IMR-90 (cell line): Measurements from ENCODE around the gene RAB30. TPM values are rescaled to one million over a fixed set of nuclear protein-coding genes. Genes with fewer than 3 reads are reported as not detected.

ENCODE experiments used
- ATAC-seq: fragments of 200-7000 bp; cut with Tn5 transposase; 2 replicates; pipeline ENCODE4 v1.9.1; 2020; ENCODE audit warnings: low read depth, mild to moderate bottlenecking, moderate library complexity
- BruUV-seq: library from RNA; stranded (reverse); fragments of 400-500 nt; replicated peaks from 2 replicates; lab custom pipeline; 2021; lab: Mats Ljungman, UMichigan
- CTCF ChIA-PET: fragments of 300-600 bp; formaldehyde crosslinking; extraction: SDS; loops from one replicate; lab custom pipeline; 2021; ENCODE audit warnings: antibody characterized with exemption; lab: Yijun Ruan, JAX
- POLR2A ChIA-PET: fragments of 300-600 bp; sonication (Branson Sonifier 250); formaldehyde crosslinking; loops from one replicate; lab custom pipeline; 2022; ENCODE audit warnings: antibody characterized with exemption; ENCODE audit not compliant: unreplicated experiment; lab: Charles Lee
- DNase-seq: peaks from one replicate; pipeline ENCODE4 v3.0.0; 2013
- H2AFZ ChIP-seq: replicated peaks from 2 replicates; pipeline ENCODE3; 2013; ENCODE audit warnings: low read length, mild to moderate bottlenecking; ENCODE audit not compliant: poor library complexity
- H2AK5ac ChIP-seq: 2 replicates; pipeline ENCODE4 v1.6.1; 2013; ENCODE audit warnings: low read depth, low read length, inconsistent platforms
- H2AK9ac ChIP-seq: replicated peaks from 2 replicates; pipeline ENCODE3; 2013; ENCODE audit warnings: mild to moderate bottlenecking, low read depth, low read length, moderate library complexity; ENCODE audit not compliant: poor library complexity
- H2BK120ac ChIP-seq: 2 replicates; pipeline ENCODE4 v1.6.1; 2013; ENCODE audit warnings: low read depth, low read length, inconsistent platforms
- H2BK15ac ChIP-seq: 3 replicates; pipeline ENCODE4 v1.6.1; 2013; ENCODE audit warnings: low read depth, low read length, inconsistent platforms
- H2BK20ac ChIP-seq: 2 replicates; pipeline ENCODE4 v1.6.1; 2013; ENCODE audit warnings: low read depth, mild to moderate bottlenecking, inconsistent platforms, low read length, moderate library complexity
- H2BK5ac ChIP-seq: 2 replicates; pipeline ENCODE4 v1.6.1; 2013; ENCODE audit warnings: mild to moderate bottlenecking, low read depth, low read length, inconsistent platforms; ENCODE audit not compliant: poor library complexity, severe bottlenecking
- H3K14ac ChIP-seq: replicated peaks from 2 replicates; pipeline ENCODE4 v1.6.1; 2013; ENCODE audit warnings: low read depth, low read length, inconsistent platforms
- H3K18ac ChIP-seq: 2 replicates; pipeline ENCODE4 v1.6.1; 2013; ENCODE audit warnings: low read depth, low read length, control low read depth
- H3K23ac ChIP-seq: 2 replicates; pipeline ENCODE4 v1.6.1; 2013; ENCODE audit warnings: low read depth, low read length, inconsistent platforms
- H3K27ac ChIP-seq: 2 replicates; pipeline ENCODE4 v1.5.1; 2013; ENCODE audit warnings: mild to moderate bottlenecking, control low read depth, low read length; ENCODE audit not compliant: insufficient read depth
- H3K27me3 ChIP-seq: 2 replicates; pipeline ENCODE4 v1.6.1; 2013; ENCODE audit warnings: low read length; ENCODE audit not compliant: control insufficient read depth, insufficient read depth
- H3K36me3 ChIP-seq: 2 replicates; pipeline ENCODE4 v1.6.1; 2013; ENCODE audit warnings: low read length, mixed read lengths; ENCODE audit not compliant: control insufficient read depth, insufficient read depth
- H3K4ac ChIP-seq: 2 replicates; pipeline ENCODE4 v1.6.1; 2013; ENCODE audit warnings: low read depth, low read length, inconsistent platforms
- H3K4me1 ChIP-seq: 2 replicates; pipeline ENCODE4 v1.6.1; 2013; ENCODE audit warnings: low read length, mixed read lengths; ENCODE audit not compliant: control insufficient read depth, insufficient read depth
- H3K4me2 ChIP-seq: 2 replicates; pipeline ENCODE4 v1.6.1; 2013; ENCODE audit warnings: low read depth, mild to moderate bottlenecking, control low read depth, low read length, moderate library complexity
- H3K4me3 ChIP-seq: 2 replicates; pipeline ENCODE4 v1.5.1; 2013; ENCODE audit warnings: low read depth, mild to moderate bottlenecking, control low read depth, low read length, moderate library complexity; ENCODE audit not compliant: insufficient read depth
- H3K56ac ChIP-seq: 2 replicates; pipeline ENCODE4 v1.6.1; 2013; ENCODE audit warnings: low read length, inconsistent platforms; ENCODE audit not compliant: insufficient read depth; ENCODE audit errors: extremely low read depth
- H3K79me1 ChIP-seq, 2 experiments: 2 replicates each; pipeline ENCODE4 v1.6.1; 2013; ENCODE audit warnings: low read length in 2 of 2, inconsistent platforms in 1 of 2, low read depth in 1 of 2
- H3K9ac ChIP-seq: 2 replicates; pipeline ENCODE4 v1.6.1; 2013; ENCODE audit warnings: low read depth, low read length, control low read depth
- H3K9me1 ChIP-seq: 2 replicates; pipeline ENCODE4 v1.6.1; 2013; ENCODE audit warnings: low read length, inconsistent platforms; ENCODE audit not compliant: insufficient read depth
- H3K9me3 ChIP-seq: 2 replicates; pipeline ENCODE4 v1.6.1; 2013; ENCODE audit warnings: low read length; ENCODE audit not compliant: control insufficient read depth, insufficient read depth
- H4K20me1 ChIP-seq: 2 replicates; pipeline ENCODE4 v1.6.1; 2013; ENCODE audit warnings: low read length, inconsistent platforms; ENCODE audit not compliant: insufficient read depth
- H4K5ac ChIP-seq: 2 replicates; pipeline ENCODE4 v1.6.1; 2013; ENCODE audit warnings: mild to moderate bottlenecking, low read depth, low read length, control low read depth
- H4K8ac ChIP-seq, 2 experiments: 2 replicates each; pipeline ENCODE4 v1.6.1; 2013; ENCODE audit warnings: low read depth in 2 of 2, low read length in 2 of 2, control low read depth in 1 of 2, inconsistent platforms in 1 of 2
- H4K91ac ChIP-seq: 2 replicates; pipeline ENCODE4 v1.6.1; 2013; ENCODE audit warnings: low read depth, low read length, inconsistent platforms; ENCODE audit not compliant: insufficient read depth
- BHLHE40 ChIP-seq: fragments of 150-350 bp; IDR thresholded peaks from 2 replicates; pipeline ENCODE4 v1.6.1; 2016; ENCODE audit warnings: mild to moderate bottlenecking, low read depth, low read length
- FOS ChIP-seq: fragments of 150-350 bp; IDR thresholded peaks from 2 replicates; pipeline ENCODE4 v1.6.1; 2016; ENCODE audit warnings: low read depth, low read length
- MXI1 ChIP-seq: IDR thresholded peaks from 2 replicates; pipeline ENCODE4 v1.6.1; 2012; ENCODE audit warnings: low read depth, mild to moderate bottlenecking, low read length, moderate library complexity, borderline replicate concordance
- NFE2L2 ChIP-seq: fragments of 150-350 bp; IDR thresholded peaks from 2 replicates; pipeline ENCODE4 v1.6.1; 2016; ENCODE audit warnings: low read depth, mild to moderate bottlenecking, low read length
- RAD21 ChIP-seq: IDR thresholded peaks from 2 replicates; pipeline ENCODE4 v1.6.1; 2012; ENCODE audit warnings: low read length, improper control_type of control experiment
- WGBS, 2 experiments: methylation state at CpG; one replicate each; pipeline versions ENCODE4 v1.1.5 to v1.1.7; 2013; ENCODE audit warnings: missing lambda C conversion rate in 2 of 2; ENCODE audit not compliant: insufficient read length in 1 of 2; ENCODE audit errors: extremely low coverage in 2 of 2; 5-methylcytosine and 5-hydroxymethylcytosine counted together
- dilution Hi-C: fragments of 300-500 bp; cut with HindIII; formaldehyde crosslinking; loops from one replicate; pipeline ENCODE4 v1.14.3; 2018; ENCODE audit warnings: low sequenced_read_pairs; ENCODE audit not compliant: unreplicated experiment
- in situ Hi-C: fragments of 300-500 bp; cut with MboI; formaldehyde crosslinking; loops from 3 replicates; pipeline ENCODE4 v1.14.3; 2019; ENCODE audit warnings: low sequenced_read_pairs, inconsistent platforms, mixed read lengths
- intact Hi-C: fragments of 100-400 bp; cut with micrococcal nuclease; formaldehyde crosslinking; loops from 2 replicates; pipeline ENCODE4 v1.10.0; 2022
- polyA plus RNA-seq, 3 experiments: library from polyadenylated mRNA; depleted of rRNA; stranded (reverse); fragments of >200 nt; gene quantifications; 2 replicates each; pipeline ENCODE4 v1.2.3, GENCODE V29; 2012; ENCODE audit warnings: low replicate concordance in 1 of 3
- total RNA-seq: library from RNA; depleted of rRNA; stranded (reverse); fragments of >200 nt; gene quantifications from 2 replicates; pipeline ENCODE4 v1.2.3, GENCODE V29; 2012
- TF ChIP-seq, protein P1 (sequence below): fragments of 150-350 bp; IDR thresholded peaks from 2 replicates; pipeline ENCODE4 v1.6.1; 2017; ENCODE audit warnings: mild to moderate bottlenecking, antibody characterized with exemption, low read length, low read depth

Gene RAB30
- total and polyA plus RNA-seq, 2 of the 4 experiments (the other 2 are of a cell fraction): 7.2 to 25.6 TPM

DNA sequence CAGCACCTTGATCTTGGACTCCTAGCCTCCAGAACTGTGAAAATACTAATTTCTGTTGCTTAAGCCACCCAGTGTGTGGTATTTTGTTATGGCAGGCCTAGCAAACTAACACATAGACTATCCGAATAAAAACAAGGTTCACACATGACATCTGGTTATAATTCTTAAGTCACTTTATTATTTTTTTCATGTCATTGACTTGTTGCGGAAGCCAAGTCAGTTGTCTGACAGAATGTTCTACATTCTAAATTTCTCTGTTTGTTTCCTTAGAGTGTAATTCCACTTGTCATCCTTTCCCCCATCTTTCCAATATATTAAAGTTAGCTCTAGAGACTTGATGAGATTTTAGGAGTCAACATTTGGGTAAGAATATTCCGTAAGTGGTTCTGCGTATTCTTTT is 40.6 kb downstream of the RAB30 start:
- no peak overlapping the region for H4K8ac ChIP-seq
- no peak overlapping the region for H2BK15ac ChIP-seq
- ATAC-seq (no peak), DNase-seq (no peak)
- ChIA-PET CTCF (interaction anchor here (0.7 kb wide), 1 partner anchor 1552 kb away, joined by 4 read pairs; no protein-coding TSS in a partner anchor), POLR2A (no interaction called here)
- H2AK9ac ChIP-seq: no peak overlapping the region
- no peak overlapping the region for H2AK5ac ChIP-seq
- peaks cover 24% of the 10 kb centered on the region in 2 experiments for H3K79me1 ChIP-seq
- H3K18ac ChIP-seq: no peak overlapping the region
- H2AFZ ChIP-seq: no peak overlapping the region
- H3K27me3 ChIP-seq: no peaks in the 10 kb centered on the region
- no peak overlapping the region for H2BK20ac ChIP-seq
- no peak overlapping the region for H4K91ac ChIP-seq
- H3K4me1 ChIP-seq: 0 out of 2 replicates have a peak, but pooled peaks cover 4% of the 10 kb centered on the region
- H3K27ac ChIP-seq: no peak overlapping the region
- no peak overlapping the region for H3K4ac ChIP-seq
- no peak overlapping the region for H3K14ac ChIP-seq
- intact Hi-C loops (no loop called here), in situ Hi-C loops (no loop called here), dilution Hi-C loops (no loop called here)
- H3K23ac ChIP-seq: no peak overlapping the region
- no TSS peak for BruUV-seq
- H3K36me3 ChIP-seq: no peaks in the 10 kb centered on the region
- peaks cover 13% of the 10 kb centered on the region; the same call in 1 of the 2 replicates for H4K20me1 ChIP-seq
- no CpG with 5 or more reads among the region's 4 CpGs for WGBS, 2 experiments
- no peak overlapping the region for H2BK120ac ChIP-seq
- TF ChIP-seq MXI1: no peak
- TF ChIP-seq, protein P1, sequence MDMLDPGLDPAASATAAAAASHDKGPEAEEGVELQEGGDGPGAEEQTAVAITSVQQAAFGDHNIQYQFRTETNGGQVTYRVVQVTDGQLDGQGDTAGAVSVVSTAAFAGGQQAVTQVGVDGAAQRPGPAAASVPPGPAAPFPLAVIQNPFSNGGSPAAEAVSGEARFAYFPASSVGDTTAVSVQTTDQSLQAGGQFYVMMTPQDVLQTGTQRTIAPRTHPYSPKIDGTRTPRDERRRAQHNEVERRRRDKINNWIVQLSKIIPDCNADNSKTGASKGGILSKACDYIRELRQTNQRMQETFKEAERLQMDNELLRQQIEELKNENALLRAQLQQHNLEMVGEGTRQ: no peak
- TF ChIP-seq NFE2L2: no peak
- TF ChIP-seq BHLHE40: no peak
- TF ChIP-seq FOS: no peak
- TF ChIP-seq RAD21: no peak
- H3K9ac ChIP-seq: no peak overlapping the region
- no peak overlapping the region for H3K56ac ChIP-seq
- H4K5ac ChIP-seq: no peak overlapping the region
- no peaks in the 10 kb centered on the region for H3K9me3 ChIP-seq
- no peak overlapping the region for H3K4me2 ChIP-seq
- peaks cover 8% of the 10 kb centered on the region for H3K9me1 ChIP-seq
- no peak overlapping the region for H3K4me3 ChIP-seq
- H2BK5ac ChIP-seq: no peak overlapping the region
